Endometrial microvascular endothelial cells (primary cell): Measurements from ENCODE around the gene CHCHD3. TPM values are rescaled to one million over a fixed set of nuclear protein-coding genes. Genes with fewer than 3 reads are reported as not detected.

Source experiments
- in situ Hi-C: cut with HindIII; loops from 2 replicates; pipeline ENCODE4 v1.10.0; 2017; ENCODE audit warnings: low sequenced_read_pairs, low pct_unique_long_range_greater_than_20kb; ENCODE audit errors: inconsistent ontology term
- total RNA-seq: library from RNA; depleted of rRNA; stranded (reverse); fragments of >200 nt; gene quantifications from one replicate; pipeline ENCODE4 v1.2.3, GENCODE V29; 2015; ENCODE audit errors: inconsistent ontology term

The CHCHD3 gene
- total RNA-seq, 1 donor from 2014 or later: 60.9 TPM

DNA sequence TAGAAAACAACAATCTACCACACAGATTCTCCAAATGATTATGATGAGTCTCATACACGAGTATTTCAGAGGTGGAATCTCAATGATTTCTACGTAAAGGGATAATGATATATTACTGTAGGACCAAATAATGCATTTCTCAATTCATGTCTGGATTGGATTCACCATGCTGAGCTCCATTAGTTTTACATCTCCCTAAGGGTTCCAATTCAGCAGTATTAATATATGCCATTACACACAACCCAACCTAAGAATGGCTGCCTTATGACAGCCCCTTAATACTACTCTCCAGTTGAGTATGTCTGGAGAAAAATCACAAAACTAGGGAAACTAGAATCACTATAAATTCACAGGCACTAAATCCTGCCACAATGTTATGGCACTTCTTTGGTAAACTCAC is 271.3 kb downstream of the CHCHD3 start:
- in situ Hi-C loops: no loop called here

DNA sequence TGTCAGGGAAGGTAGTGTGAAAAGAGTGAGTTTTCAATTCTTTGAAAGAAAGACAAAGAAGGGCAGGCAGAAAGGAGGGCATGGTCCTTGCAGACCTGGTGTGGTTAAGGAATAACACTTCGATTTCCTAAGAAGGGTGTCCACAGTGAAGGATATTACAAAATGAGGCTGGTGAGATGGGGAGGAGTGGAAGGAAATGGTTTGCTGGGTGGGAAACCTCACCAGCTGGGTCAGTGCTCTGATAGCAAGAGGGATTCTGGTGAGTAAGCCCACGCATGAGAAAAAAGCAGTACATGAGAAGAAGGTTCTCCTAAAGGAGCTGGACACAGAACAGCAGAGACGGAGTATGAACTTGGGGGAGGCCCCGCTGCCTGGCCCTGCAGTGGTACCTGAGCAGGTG is 275.1 kb downstream of the CHCHD3 start:
- in situ Hi-C loops: no loop called here

DNA sequence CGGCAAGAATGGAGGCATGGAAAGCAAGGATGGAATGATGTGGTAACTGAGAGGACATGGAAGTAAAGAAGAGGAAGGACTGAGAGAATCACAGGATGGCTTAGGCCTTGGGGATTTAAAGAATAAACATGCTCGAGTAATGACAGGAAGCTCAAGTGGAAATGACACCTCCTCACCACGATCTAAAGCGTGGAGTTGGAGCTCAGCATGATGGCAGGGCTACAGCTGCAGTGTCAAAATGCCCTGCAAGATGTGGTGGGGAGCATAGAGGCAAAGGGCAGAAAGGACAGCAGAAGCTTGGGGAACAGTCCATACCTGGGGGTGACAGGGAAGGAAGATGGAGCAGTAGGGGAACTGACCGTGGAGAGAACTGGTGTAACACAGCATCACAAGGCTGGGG is 276.1 kb downstream of the CHCHD3 start:
- in situ Hi-C loops: no loop called here

DNA sequence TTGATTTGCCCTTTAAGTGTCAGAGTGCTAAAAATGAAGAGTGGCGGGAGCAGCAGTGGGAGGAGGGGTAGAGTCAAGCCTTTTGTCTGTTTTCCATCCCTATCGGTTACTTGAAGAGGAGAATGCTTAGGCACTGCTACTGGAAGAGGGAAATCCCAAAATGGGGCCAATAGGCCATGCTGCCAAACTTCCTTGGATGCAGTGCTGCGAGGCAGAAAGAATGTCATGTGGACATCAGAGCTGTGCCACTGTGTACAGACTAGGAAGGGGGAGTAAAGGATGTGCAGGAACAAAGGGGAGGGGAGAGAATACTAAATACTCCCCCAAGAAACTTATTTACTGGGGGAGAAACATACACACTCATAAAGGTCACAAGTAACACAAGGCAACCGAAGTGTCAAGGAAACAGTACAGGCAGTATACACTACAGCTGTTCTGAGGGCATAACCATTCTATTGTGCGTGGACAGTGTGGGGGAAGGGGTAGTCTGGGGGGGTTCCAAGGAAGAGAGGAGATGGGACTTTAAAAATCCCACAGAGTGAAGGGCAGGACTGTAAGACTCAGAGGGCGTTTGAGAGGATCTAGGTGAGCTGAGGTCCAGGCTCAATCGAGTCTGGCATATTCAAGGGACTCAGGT is 276.9 kb downstream of the CHCHD3 start:
- in situ Hi-C loops: no loop called here

DNA sequence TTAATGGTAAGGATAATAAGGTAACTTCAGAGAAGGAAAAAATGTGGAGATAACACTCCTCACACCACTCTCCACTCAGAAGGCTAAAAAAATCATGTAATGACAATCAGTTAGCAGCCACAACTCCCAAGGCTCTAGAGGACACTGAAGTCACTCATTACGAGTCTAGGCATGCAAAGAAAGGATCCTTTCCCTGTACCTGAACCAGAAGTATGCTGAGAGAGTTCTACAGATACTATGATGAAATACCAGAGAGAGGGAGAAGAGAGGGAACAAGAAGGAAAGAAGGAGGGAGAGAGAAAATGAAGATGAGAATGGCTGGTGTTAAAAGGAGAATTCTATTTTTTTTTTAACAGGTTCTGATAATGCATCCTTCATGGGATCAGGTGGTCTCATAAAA is 281.4 kb downstream of the CHCHD3 start:
- in situ Hi-C loops: no loop called here

DNA sequence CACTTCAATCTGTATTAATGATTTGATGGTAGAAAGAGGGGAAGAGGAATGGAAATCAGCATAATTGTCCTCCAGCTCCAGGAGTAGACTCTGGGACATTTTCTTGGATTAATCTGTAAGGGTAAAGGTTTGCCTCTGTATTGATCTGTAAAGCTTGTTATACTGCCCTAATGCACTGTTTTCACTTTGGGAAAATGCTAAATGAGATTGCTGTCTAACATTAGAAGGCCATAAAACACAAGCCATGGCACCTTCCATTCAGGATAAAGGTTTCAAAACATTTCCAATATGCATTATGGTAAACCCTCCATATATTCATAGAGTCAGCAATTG is 282.8 kb downstream of the CHCHD3 start:
- in situ Hi-C loops: no loop called here

DNA sequence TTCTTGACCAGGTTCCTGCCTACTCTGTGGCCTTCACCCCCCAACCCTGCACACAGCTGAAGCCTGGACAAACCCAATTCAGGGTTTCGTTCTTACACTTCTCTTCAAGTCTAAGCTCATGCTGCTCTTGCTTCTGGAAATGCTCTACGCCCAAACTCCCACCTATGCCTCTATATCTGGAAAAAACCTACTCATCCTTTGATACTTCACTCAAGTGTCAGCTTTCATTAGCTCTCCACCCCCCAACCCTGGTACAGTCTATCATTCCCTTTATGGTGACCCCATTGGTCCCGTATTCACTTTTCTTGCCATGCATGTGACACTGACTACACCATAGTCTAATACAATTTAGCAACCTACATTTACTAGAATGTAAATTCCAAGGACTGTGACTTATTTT is 284.7 kb downstream of the CHCHD3 start:
- in situ Hi-C loops: no loop called here

DNA sequence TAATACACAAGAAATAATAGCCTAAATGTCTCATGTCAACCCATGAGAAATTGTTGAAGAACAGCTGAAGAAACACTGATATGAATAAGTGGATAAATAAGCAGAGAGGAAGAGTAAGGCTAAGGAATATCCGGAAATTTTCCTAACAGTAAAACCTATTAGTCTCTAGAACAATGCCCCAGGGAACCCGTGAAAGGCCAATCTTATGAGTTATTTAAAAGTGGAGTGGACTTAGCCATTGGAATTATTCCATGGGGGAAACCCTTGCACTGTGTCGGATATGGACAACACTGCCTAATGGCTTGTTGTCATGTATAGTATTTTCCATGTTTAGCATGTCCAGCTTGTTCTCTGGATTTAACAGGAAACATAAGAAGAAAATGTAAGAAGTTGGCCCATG is 288.4 kb downstream of the CHCHD3 start:
- in situ Hi-C loops: no loop called here

DNA sequence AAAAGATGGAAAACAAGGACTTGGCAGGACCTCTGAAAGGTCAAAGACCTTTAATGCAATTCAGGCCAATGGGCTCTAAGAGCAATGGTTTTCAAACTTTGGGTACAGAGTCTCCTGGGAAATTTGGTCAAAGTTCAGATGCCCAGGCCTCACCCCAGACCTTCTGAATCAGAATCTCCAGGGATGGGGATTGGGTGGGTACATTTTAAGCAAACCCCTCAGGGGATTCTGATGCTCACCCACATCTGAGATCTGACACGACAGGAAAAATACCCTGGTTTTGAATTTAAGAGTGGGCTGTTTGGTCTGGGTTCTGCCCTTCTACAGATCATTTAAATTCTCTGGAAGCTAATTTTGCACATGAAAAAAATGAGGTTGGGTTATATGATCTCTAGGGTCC is 290.9 kb downstream of the CHCHD3 start:
- in situ Hi-C loops: no loop called here

DNA sequence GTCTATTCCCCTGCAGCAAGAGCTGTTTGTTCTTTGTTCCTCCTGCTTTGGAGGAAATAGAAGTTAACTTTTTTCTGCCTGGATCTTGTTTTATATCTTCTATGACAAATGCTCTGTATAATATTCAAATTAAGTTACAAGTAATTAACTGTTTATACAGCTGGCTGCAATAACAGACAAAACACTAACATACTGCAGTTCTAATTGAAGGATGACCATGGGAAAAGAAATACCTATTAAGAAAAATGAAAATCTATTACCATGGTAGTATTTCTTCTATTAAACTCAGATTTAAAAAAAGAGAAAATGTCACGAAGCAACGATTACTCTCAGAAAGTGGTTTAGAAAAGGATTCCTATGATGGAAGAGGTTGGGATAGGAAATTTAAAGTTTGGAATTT is 291.8 kb downstream of the CHCHD3 start:
- in situ Hi-C loops: no loop called here

DNA sequence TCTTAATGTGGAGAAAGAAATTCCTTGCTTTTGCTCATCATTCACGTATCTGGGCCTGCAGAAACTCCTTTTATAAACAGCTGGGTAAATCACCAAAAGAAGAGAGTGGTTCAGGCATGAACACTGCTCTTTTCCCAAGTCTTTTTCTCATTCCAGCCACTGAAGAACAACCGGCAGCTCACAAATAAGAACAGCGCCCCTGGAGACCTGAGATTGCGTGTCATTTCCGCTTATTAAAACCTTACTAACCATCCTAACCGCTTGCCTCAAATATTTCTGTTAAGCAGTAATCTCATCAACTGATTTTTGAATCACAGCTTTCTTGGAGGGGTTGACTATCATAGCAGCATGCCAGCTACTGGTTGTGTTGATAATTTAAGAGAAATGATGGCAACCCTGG is 292.6 kb downstream of the CHCHD3 start:
- in situ Hi-C loops: no loop called here

DNA sequence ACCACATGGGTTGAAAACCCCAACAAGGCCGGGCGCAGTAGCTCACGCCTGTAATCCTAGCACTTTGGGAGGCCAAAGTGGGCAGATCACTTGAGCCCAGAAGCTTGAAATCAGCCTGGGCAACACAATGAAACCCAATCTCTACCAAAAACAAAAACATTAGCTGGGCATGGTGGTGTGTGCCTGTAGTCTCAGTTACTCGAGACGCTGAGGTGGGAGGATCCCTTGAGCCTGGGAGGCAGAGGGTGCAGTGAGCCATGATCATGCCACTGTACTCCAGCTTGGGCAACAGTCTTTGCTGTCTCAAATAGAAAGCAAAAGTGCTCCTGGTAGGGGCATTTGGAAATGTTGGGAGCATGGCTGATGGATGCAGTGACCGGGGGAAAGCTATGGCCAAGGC is 296.0 kb downstream of the CHCHD3 start:
- in situ Hi-C loops: no loop called here

DNA sequence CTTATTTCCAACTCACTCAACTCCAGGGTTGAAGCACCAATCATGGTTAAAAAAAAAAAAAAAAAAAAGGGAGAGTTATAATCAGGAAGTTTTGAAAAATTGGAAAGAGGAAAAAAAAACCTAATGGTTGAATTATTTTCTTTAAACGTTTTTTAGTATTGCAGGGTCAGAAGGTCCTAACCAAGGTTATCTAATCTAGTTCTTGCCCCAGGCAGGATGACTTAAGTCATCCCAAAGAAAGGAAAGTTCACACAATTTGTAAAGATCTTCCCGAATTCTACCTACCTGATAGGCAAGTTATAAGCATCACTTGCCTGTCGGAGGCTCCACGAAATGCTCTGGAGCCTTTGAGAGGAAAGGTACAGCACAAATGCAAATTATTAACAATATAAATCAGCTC is 297.5 kb downstream of the CHCHD3 start:
- in situ Hi-C loops: no loop called here

DNA sequence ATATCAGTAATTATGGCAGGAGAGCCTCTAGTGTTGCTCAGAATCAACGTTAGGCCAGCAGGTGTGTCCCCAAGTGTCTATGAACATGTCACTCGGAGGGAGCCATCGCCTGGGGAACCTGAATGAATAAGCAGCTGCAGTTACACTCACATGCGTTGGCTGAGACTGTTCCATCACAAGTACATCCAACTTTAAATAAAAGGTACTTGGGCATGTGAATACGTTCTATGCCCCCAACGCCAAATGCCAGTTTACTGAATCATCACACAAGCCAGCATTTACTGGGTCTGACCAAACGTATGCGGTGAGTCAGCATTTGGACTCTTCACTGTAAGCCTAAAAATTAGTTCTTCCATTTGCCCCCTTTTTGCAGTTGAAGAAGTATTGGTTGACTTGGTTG is 298.1 kb downstream of the CHCHD3 start:
- in situ Hi-C loops: no loop called here

DNA sequence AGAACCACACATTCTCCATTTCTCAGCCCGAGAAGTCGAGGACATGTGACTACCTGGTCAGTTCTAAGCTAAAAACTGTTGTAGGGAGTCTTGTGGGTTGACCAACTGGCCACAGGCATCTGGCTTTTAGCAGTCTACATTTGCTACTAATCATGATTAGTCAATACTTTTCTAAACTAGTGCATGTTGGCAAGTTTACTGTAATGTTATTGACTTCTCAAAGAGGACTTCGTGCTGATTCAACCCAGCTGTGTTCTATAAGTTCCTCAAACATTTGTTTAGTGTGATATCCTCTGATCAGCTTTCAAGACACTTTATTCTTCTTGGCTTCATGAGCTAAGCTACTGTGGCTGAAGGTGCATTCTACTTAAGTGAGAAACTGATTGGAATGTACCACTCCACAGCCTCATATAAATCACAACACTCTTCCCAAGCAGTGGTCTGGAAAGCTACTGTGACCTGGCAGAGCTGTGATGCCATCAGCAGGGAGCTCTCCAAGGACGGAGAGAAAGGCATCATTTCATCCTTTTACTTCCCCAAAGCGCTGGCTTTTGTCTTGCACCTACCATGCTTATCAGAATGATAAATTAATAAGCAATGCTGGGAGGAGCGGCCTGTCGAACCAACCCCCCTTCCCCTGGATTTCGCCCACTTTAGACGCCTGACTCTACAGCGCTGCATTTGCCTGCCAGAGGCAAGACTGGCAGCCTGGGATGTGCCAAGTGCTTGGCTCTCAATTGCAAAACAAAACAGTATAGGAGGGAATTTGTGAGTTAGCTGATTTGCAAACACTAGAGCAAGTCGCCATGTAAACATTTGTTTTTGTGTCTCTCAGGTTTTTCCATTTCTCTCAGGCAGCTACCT is 298.9 kb downstream of the CHCHD3 start:
- in situ Hi-C loops: no loop called here

DNA sequence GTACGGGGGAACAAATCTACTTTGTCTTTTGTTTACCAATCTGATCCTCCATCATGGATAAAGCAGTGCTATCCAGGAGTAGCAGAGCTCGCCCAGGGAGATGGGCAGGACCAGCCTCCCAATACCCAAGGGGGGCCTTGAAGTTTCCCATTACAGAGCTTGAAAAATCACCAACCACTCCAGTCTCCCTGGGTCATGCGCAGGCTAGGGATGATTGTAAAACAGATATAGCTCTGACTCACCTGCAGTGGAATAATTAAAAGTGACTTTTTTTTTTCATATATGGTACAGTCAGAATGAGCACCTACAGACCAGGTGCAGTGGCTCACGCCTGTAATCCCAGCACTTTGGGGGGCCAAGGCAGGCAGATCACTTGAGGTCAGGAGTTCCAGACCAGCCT is 301.1 kb downstream of the CHCHD3 start:
- in situ Hi-C loops: no loop called here

DNA sequence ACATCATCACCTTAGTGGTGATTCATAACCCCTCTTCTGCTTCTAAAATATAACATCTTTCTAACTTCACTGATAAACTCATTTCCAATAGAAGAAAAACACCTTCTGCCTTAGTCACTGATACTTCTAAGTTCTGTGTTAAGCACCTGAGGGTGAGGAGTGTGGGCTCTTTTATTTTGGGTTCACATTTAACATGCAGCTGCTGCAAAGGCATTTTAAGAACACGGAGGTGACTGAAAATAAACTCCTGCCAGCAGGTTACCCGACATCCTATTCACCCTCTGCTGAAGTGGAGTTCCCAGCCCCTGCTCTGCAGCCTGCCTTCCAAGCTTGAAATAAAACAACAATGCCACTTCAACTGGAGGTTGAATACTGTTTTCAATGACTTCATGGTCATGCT is 302.7 kb downstream of the CHCHD3 start:
- in situ Hi-C loops: no loop called here

DNA sequence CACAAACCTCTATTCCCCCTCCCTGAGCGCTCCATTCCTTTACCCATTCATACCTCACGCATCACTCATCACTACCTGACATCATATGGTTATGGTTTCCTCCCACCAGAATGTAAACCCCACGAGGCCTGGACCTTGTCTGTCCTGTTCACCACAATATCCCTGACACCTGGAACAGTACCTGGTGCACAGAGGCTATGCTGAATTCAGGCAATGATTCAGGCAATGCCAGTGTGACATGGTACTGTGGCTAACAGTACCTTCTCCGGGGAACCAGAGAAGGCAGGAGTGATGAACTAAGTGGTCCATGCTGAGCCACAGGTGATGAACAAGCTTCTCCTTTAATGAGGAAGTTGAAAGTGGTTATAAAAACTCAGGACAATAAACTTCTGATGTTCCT is 303.1 kb downstream of the CHCHD3 start:
- in situ Hi-C loops: no loop called here

DNA sequence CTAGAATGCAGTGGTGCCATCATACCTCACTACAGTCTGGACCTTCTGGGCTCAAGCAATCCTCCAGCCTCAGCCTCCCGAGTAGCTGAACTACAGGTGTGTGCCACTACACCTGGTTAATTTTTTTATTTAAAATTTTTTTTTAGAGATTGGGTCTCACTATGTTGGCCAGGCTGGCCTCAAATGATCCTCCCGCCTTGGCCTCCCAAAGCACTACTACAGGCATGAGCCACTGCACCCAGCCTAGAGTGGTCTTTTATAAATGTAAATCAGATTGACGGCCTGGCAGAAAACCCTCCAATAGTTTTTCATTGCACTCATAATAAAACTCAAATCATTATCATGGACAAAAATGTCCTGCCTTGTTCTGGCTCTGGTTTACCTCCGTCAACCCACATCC is 303.9 kb downstream of the CHCHD3 start:
- in situ Hi-C loops: no loop called here

DNA sequence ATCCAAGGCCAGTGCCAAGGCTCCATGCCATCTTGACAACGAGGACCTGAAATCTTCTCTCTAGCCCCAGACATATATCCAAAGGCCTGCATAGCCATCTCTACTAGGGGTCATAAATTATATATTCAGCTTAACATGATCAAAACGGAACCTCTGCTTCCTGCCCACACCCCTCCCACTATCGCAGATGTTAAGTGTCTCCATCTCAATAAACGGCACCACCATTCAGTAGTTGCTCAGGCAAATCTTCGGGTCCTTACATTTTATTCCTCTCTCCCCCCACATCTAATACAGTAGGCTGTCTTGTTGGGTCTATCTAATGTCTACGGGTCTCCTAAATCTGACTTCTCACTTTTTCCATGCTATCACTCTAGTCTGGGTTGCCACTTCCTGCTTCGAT is 304.5 kb downstream of the CHCHD3 start:
- in situ Hi-C loops: no loop called here
